ENCODE data around the gene CSNK1A1. TPM values are rescaled to one million over a fixed set of nuclear protein-coding genes. Genes with fewer than 3 reads are reported as not detected.
A peak's percentile ranks its signal among the peaks of the same experiment; 100 is the strongest.
"Not testable (repeated sequence)": the region's sequence is repeated elsewhere in the genome, so short reads cannot be mapped to it uniquely, and the experiment has no call there.

Gene CSNK1A1
- polyA plus RNA-seq, 1 of the 3 experiments (the other 2 are of a cell fraction): 70.7 TPM

- ChIA-PET CTCF (interaction anchor here (1.9 to 2.3 kb wide), 2 partner anchors 9 to 22 kb away, joined by 5 to 7 read pairs; no protein-coding TSS in a partner anchor), POLR2A (no interaction called here)
- Histone ChIP-seq H3K9ac (no peak overlapping the region), H3K79me2 (ENCODE audit: insufficient read depth) (no peaks in the 10 kb centered on the region), H3K4me3 (ENCODE audit: low read depth in 2 of 2, low read length in 1 of 2) (no peak overlapping the region), H3F3A (replicated peaks; ENCODE audit: insufficient read depth) (no peaks in the 10 kb centered on the region), H3K27ac (ENCODE audit: low read depth in 2 of 2, low read length in 1 of 2) (peak overlapping the region in 1 of 2 experiments; percentile 33; a peak in 2 of 4 replicates), H4K20me1 (ENCODE audit: insufficient read depth) (no peaks in the 10 kb centered on the region), H3K9me3 (no peaks in the 10 kb centered on the region), H3K36me3 (replicated peaks in 1 of 2; ENCODE audit: control insufficient read depth in 1 of 2, insufficient read depth in 2 of 2, low read length in 1 of 2) (no peaks in the 10 kb centered on the region), H3K4me1 (ENCODE audit: control insufficient read depth in 1 of 2, insufficient read depth in 2 of 2, low read depth in 1 of 2, low read length in 1 of 2) (peaks cover 0 to 6% of the 10 kb centered on the region in 2 experiments; a peak in 2 of 4 replicates), H3K9me2 (no peaks in the 10 kb centered on the region), H3K4me2 (no peak overlapping the region), H3K27me3 (ENCODE audit: insufficient read depth) (no peaks in the 10 kb centered on the region), H2AFZ (ENCODE audit: low read depth) (peak overlapping the region; percentile 67; the same call in 1 of the 2 replicates)
- WGBS (ENCODE audit: low lambda C conversion rate): 89% methylated on average over 8 of the region's 8 CpGs
- TF ChIP-seq EP300 (IDR thresholded peaks at IDR 0.05; ENCODE audit: borderline replicate concordance in 1 of 2, low read depth in 1 of 2, low read length in 1 of 2): no peak
- TF ChIP-seq REST (IDR thresholded peaks at IDR 0.05; ENCODE audit: low read depth, low read length): no peak
- no peak for TF ChIP-seq SIN3A (IDR thresholded peaks at IDR 0.05; ENCODE audit: borderline replicate concordance, low read depth, low read length)
- TF ChIP-seq IRF3 (IDR thresholded peaks at IDR 0.05; ENCODE audit: low read depth, low read length): no peak
- TF ChIP-seq JUND (IDR thresholded peaks at IDR 0.05): no peak
- TF ChIP-seq GABPA (IDR thresholded peaks at IDR 0.05; ENCODE audit: low read depth): no peak
- no peak for TF ChIP-seq CTCF (IDR thresholded peaks at IDR 0.05)
- TF ChIP-seq USF1 (IDR thresholded peaks at IDR 0.05; ENCODE audit: borderline replicate concordance, low read depth): no peak
- TF ChIP-seq USF2 (IDR thresholded peaks at IDR 0.05; ENCODE audit: borderline replicate concordance, low read depth, low read length): no peak
- TF ChIP-seq ELF1 (IDR thresholded peaks at IDR 0.05): no peak
- no peak for TF ChIP-seq TCF12 (IDR thresholded peaks at IDR 0.05)
- TF ChIP-seq EZH2phosphoT487 (IDR thresholded peaks at IDR 0.05; ENCODE audit: borderline replicate concordance, low read depth): no peak
- no peak for TF ChIP-seq YY1 (IDR thresholded peaks at IDR 0.05; ENCODE audit: low read depth)
- TF ChIP-seq PBX3 (IDR thresholded peaks at IDR 0.05): no peak
- TF ChIP-seq RAD21 (IDR thresholded peaks at IDR 0.05; ENCODE audit: low read length): no peak
- DNase-seq: no peak
Measured at GRCh38 chr5:149464796-149465489, 86.3 kb downstream of the CSNK1A1 start.

GRCh38 chr5:149461907-149462306 is 89.3 kb downstream of the CSNK1A1 start:
- H2AFZ ChIP-seq (ENCODE audit: low read depth); H3K79me2 ChIP-seq (ENCODE audit: insufficient read depth); H3K9me2 ChIP-seq; H3K9ac ChIP-seq; H3K4me1 ChIP-seq (ENCODE audit: control insufficient read depth in 1 of 2, insufficient read depth in 2 of 2, low read depth in 1 of 2, low read length in 1 of 2); H3K4me2 ChIP-seq; DNase-seq; H4K20me1 ChIP-seq (ENCODE audit: insufficient read depth); H3K9me3 ChIP-seq; POLR2A ChIA-PET; H3K4me3 ChIP-seq (ENCODE audit: low read depth in 2 of 2, low read length in 1 of 2); H3K27me3 ChIP-seq (ENCODE audit: insufficient read depth); H3F3A ChIP-seq (replicated peaks; ENCODE audit: insufficient read depth); H3K36me3 ChIP-seq (replicated peaks in 1 of 2; ENCODE audit: control insufficient read depth in 1 of 2, insufficient read depth in 2 of 2, low read length in 1 of 2); H3K27ac ChIP-seq (ENCODE audit: low read depth in 2 of 2, low read length in 1 of 2): not testable (repeated sequence)
- WGBS (ENCODE audit: low lambda C conversion rate): 93% methylated on average over 6 of the region's 6 CpGs
- CTCF ChIA-PET: interaction anchor here (0.8 to 1.0 kb wide), 2 partner anchors 13 to 94 kb away, joined by 3 read pairs; no protein-coding TSS in a partner anchor

Measured in SK-N-SH (cell line).